Body of pancreas (tissue), 4 donors: ENCODE results near the gene ANAPC15. TPM values are rescaled to one million over a fixed set of nuclear protein-coding genes. Genes with fewer than 3 reads are reported as not detected.
A peak's percentile ranks its signal among the peaks of the same experiment; 100 is the strongest.

ENCODE experiments used
- ATAC-seq: fragments of 150-250 bp; one replicate; pipeline ENCODE4 v1.9.1; 2016
- DNase-seq, 4 donors: peaks; one replicate each; pipeline ENCODE4 v3.0.0-alpha.2; 2019
- H3K27ac ChIP-seq, 4 donors: fragments of 200-600 bp; sonication (generic); 1 replicate in 3 of 4; 2 replicates in 1 of 4; pipeline versions ENCODE4 v1.5.1 to v1.6.1; 2016 to 2019; ENCODE audit warnings: mild to moderate bottlenecking in 1 of 4, mixed read lengths in 1 of 4, moderate library complexity in 1 of 4
- H3K27me3 ChIP-seq, 2 donors: fragments of 200-600 bp; sonication (generic); one replicate each; pipeline ENCODE4 v1.6.0; 2016; ENCODE audit warnings: mild to moderate bottlenecking in 1 of 2
- H3K36me3 ChIP-seq, 2 donors: fragments of 200-600 bp; sonication (generic); replicated peaks in 1 of 2; 2 replicates each; pipeline ENCODE4 v1.5.1; 2016; ENCODE audit warnings: low read depth in 2 of 2; ENCODE audit not compliant: insufficient read depth in 1 of 2
- H3K4me1 ChIP-seq: fragments of 200-600 bp; sonication (generic); one replicate; pipeline ENCODE4 v1.6.0; 2016
- H3K4me3 ChIP-seq, 2 donors: fragments of 200-600 bp; sonication (generic); 1 replicate in 1 of 2; 2 replicates in 1 of 2; pipeline ENCODE4 v1.5.1; 2016 to 2019
- H3K9me3 ChIP-seq, 3 donors: fragments of 200-600 bp; sonication (generic); 1 replicate in 2 of 3; 2 replicates in 1 of 3; pipeline ENCODE4 v1.5.1; 2016
- CTCF ChIP-seq, 7 experiments: fragments of 450-650 bp in 4 of 7; fragments of 200-600 bp in 3 of 7; sonication (generic) in 3 of 7; IDR thresholded peaks; one replicate each; pipeline ENCODE4 v1.5.1; 2016 to 2019; ENCODE audit warnings: antibody characterized with exemption in 7 of 7
- POLR2A ChIP-seq, 3 donors: fragments of 450-650 bp; IDR thresholded peaks; one replicate each; pipeline ENCODE4 v1.6.1; 2016; ENCODE audit warnings: antibody characterized with exemption in 3 of 3, mild to moderate bottlenecking in 2 of 3
- WGBS, 2 donors: methylation state at CpG; one replicate each; pipeline ENCODE4 v1.1.5; 2017; 5-methylcytosine and 5-hydroxymethylcytosine counted together
- intact Hi-C: fragments of 100-400 bp; cut with DNase I; formaldehyde crosslinking; loops from one replicate; pipeline ENCODE4 v1.15.1; 2023
- total RNA-seq, 2 donors: library from RNA; depleted of rRNA; stranded (reverse); fragments of >200 nt; gene quantifications; one replicate each; pipeline ENCODE4 v1.1.0, GENCODE V29; 2016

ANAPC15 gene
- total RNA-seq, 2 donors from 2014 or later, result 14.2 to 22.1 TPM

- Histone ChIP-seq H3K9me3 (no peaks in the 10 kb centered on the region), H3K27ac (peak overlapping the region; percentile 72 to 96 (median 90)), H3K4me1 (peaks cover 25% of the 10 kb centered on the region), H3K4me3 (peak overlapping the region; percentile 58 to 79), H3K36me3 (no peaks in the 10 kb centered on the region), H3K27me3 (no peaks in the 10 kb centered on the region)
- intact Hi-C loops, result no loop called here
- WGBS, 2 donors, result 1 to 2% methylated on average over 16 of the region's 16 CpGs
- peak; percentile 37 for ATAC-seq
- peak; percentile 19 to 37 (median 32) for DNase-seq
- TF ChIP-seq POLR2A (IDR thresholded peaks at IDR 0.05), result no peak
- TF ChIP-seq CTCF (IDR thresholded peaks at IDR 0.05), result no peak
These were observed 32.6 kb downstream of the ANAPC15 start for GRCh38 chr11:72079819-72080325.

- Histone ChIP-seq H3K27ac (peak overlapping the region in 3 of 4 donors; percentile 87 to 96 (median 92)), H3K9me3 (no peaks in the 10 kb centered on the region), H3K4me1 (peaks cover 25% of the 10 kb centered on the region), H3K27me3 (no peaks in the 10 kb centered on the region), H3K4me3 (no peak overlapping the region), H3K36me3 (no peaks in the 10 kb centered on the region)
- DNase-seq (no peak), ATAC-seq (no peak)
- WGBS, 2 donors, result 44 to 67% methylated on average over 6 of the region's 6 CpGs
- intact Hi-C loops, result no loop called here
- TF ChIP-seq POLR2A (IDR thresholded peaks at IDR 0.05) (no peak), CTCF (IDR thresholded peaks at IDR 0.05) (no peak)
These were observed 34.0 kb downstream of the ANAPC15 start for GRCh38 chr11:72078477-72078876.

DNA sequence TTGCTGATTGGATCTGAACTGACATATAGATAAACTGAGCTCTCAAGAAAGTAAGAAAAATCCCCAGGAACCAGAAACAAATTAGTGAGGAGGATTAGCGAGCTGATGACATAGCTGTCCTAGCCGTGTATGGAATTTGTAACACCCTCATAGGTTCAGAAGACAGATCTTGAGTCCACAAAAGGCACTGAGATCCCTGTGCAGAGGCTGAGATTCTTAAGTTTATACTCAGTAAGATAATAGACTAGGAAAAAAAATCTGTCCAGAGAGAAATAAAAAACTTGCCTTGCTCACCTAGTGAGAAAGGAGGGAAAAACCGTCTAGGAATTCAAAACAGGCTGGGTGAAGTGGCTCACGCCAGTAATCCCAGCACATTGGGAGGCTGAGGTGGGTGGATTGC lies 36.7 kb downstream of the ANAPC15 start:
- H3K4me1 ChIP-seq, result peaks cover 18% of the 10 kb centered on the region
- no peaks in the 10 kb centered on the region for H3K27me3 ChIP-seq
- H3K27ac ChIP-seq, result no peak overlapping the region
- no peak overlapping the region for H3K4me3 ChIP-seq
- TF ChIP-seq POLR2A (IDR thresholded peaks at IDR 0.05) (no peak), CTCF (IDR thresholded peaks at IDR 0.05) (no peak)
- 91 to 92% methylated on average over 4 of the region's 4 CpGs for WGBS, 2 donors
- intact Hi-C loops, result no loop called here
- no peaks in the 10 kb centered on the region for H3K36me3 ChIP-seq
- ATAC-seq, result no peak
- no peaks in the 10 kb centered on the region for H3K9me3 ChIP-seq
- DNase-seq, result no peak

DNA sequence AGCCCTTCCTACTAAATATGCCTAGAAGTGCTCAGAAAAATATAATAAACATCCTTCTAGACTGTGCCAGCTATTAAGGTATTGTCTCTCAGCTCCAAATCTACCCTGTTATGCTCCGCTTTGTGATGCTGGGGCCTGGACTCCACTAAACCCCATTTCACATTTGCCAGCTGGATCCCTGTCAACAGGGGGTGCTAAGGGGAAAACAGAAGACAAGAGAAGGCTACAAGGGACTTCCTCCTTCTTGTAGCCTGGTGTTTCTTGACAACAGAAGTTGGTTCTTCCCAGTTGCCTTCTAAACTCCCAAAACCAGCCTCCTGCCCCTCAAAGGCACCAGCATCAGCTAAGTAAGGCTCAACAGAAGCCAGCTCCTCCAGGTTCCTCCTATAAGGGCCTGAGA lies 37.4 kb downstream of the ANAPC15 start:
- ATAC-seq (no peak), DNase-seq (peak in 1 of 4 donors; percentile 22)
- Histone ChIP-seq H3K36me3 (no peaks in the 10 kb centered on the region), H3K9me3 (no peaks in the 10 kb centered on the region), H3K4me3 (no peak overlapping the region), H3K4me1 (peaks cover 23% of the 10 kb centered on the region), H3K27ac (no peak overlapping the region), H3K27me3 (no peaks in the 10 kb centered on the region)
- TF ChIP-seq POLR2A (IDR thresholded peaks at IDR 0.05) (no peak), CTCF (IDR thresholded peaks at IDR 0.05) (no peak)
- intact Hi-C loops, result no loop called here
- 86 to 93% methylated on average over 1 of the region's 1 CpG for WGBS, 2 donors

DNA sequence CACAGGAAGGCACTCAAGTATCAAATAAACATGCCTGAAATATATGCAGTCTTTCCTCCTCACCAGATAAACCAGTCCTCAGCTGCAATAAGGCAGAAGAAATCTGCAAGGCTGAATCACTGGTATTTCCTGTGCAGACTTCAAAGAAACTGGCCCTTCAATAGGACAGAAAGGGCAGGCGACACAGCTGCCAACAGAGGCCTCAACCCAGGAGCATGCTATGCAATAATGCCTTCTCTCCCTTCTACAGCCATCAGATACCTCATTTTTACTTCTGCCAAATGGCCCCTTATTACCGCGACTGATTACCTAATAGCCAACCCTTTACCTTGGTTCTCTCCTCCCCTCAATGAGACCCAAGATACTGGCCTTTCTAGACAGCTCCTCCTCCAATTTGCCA lies 40.1 kb downstream of the ANAPC15 start:
- no peak for TF ChIP-seq CTCF (IDR thresholded peaks at IDR 0.05)
- no peak for TF ChIP-seq POLR2A (IDR thresholded peaks at IDR 0.05)
- no peaks in the 10 kb centered on the region for H3K36me3 ChIP-seq
- DNase-seq (no peak), ATAC-seq (no peak)
- no peaks in the 10 kb centered on the region for H3K27me3 ChIP-seq
- 61 to 73% methylated on average over 3 of the region's 3 CpGs for WGBS, 2 donors
- H3K9me3 ChIP-seq, result no peaks in the 10 kb centered on the region
- no peak overlapping the region for H3K27ac ChIP-seq
- H3K4me3 ChIP-seq, result no peak overlapping the region
- intact Hi-C loops, result no loop called here
- peaks cover 16% of the 10 kb centered on the region for H3K4me1 ChIP-seq
